ENCODE measurements around the gene SPCS3.

DNA sequence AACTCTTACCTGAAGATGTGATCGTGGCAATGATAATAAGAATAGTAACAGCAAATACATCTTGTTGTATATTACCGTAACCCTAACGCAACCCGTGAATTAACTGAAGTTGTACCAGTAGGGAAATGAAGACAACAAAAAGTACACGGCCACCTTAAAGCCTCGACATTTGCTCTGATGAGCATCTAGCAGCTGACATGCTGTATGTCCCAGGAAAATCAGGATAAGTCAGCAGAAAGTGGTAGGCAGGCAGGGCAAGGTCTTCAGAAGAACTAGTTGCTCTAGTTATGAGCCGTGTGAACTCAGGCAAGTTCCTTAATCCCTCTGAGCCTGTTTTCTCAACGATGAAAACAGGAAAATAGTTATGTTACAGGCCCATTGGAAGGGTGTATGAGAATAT lies 43.1 kb upstream of the SPCS3 start:
- TF ChIP-seq POLR2A (IDR thresholded peaks at IDR 0.05) = no peak
- TF ChIP-seq, protein P1, sequence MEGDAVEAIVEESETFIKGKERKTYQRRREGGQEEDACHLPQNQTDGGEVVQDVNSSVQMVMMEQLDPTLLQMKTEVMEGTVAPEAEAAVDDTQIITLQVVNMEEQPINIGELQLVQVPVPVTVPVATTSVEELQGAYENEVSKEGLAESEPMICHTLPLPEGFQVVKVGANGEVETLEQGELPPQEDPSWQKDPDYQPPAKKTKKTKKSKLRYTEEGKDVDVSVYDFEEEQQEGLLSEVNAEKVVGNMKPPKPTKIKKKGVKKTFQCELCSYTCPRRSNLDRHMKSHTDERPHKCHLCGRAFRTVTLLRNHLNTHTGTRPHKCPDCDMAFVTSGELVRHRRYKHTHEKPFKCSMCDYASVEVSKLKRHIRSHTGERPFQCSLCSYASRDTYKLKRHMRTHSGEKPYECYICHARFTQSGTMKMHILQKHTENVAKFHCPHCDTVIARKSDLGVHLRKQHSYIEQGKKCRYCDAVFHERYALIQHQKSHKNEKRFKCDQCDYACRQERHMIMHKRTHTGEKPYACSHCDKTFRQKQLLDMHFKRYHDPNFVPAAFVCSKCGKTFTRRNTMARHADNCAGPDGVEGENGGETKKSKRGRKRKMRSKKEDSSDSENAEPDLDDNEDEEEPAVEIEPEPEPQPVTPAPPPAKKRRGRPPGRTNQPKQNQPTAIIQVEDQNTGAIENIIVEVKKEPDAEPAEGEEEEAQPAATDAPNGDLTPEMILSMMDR (IDR thresholded peaks at IDR 0.05) = no peak
